OCI-LY3 (cell line): ENCODE results near the gene ACOXL.

ENCODE experiments used
- H2AFZ ChIP-seq: fragments of 200-600, 300-600 bp; shearing (Covaris generic); 2 replicates; pipeline ENCODE4 v1.6.0; 2014; ENCODE audit warnings: antibody characterized with exemption, low read depth, low read length
- H3K27ac ChIP-seq: fragments of 200-600, 300-600 bp; sonication (generic); 2 replicates; pipeline ENCODE4 v1.5.1; 2014; ENCODE audit warnings: mild to moderate bottlenecking, low read length, moderate library complexity, mixed read lengths
- H3K27me3 ChIP-seq: fragments of 200-600, 300-600 bp; sonication (generic); 2 replicates; pipeline ENCODE4 v1.6.1; 2014; ENCODE audit warnings: low read depth, low read length, mixed read lengths
- H3K36me3 ChIP-seq: fragments of 200-600, 300-600 bp; sonication (generic); replicated peaks from 2 replicates; pipeline ENCODE3; 2014; ENCODE audit warnings: low read depth, low read length, mixed read lengths
- H3K4me1 ChIP-seq: fragments of 300-600, 200-600 bp; sonication (generic); 2 replicates; pipeline ENCODE4 v1.6.1; 2014; ENCODE audit warnings: low read length, mixed read lengths
- H3K4me2 ChIP-seq: fragments of 200-600, 300-600 bp; sonication (generic); 2 replicates; pipeline ENCODE4 v1.6.1; 2014; ENCODE audit warnings: low read length, mixed read lengths
- H3K4me3 ChIP-seq: fragments of 300-600, 200-600 bp; sonication (generic); 2 replicates; pipeline ENCODE4 v1.5.1; 2014; ENCODE audit warnings: antibody characterized with exemption, mild to moderate bottlenecking, low read length, moderate library complexity
- H3K79me2 ChIP-seq: fragments of 300-600, 200-600 bp; shearing (Covaris generic); 2 replicates; pipeline ENCODE4 v1.6.1; 2014; ENCODE audit warnings: mild to moderate bottlenecking, low read length, mixed read lengths
- H3K9ac ChIP-seq: fragments of 300-600, 200-600 bp; shearing (Covaris generic); 2 replicates; pipeline ENCODE4 v1.6.0; 2014; ENCODE audit warnings: mild to moderate bottlenecking, low read length, moderate library complexity
- H3K9me3 ChIP-seq: fragments of 200-600, 300-600 bp; shearing (Covaris generic); 2 replicates; pipeline ENCODE4 v1.6.1; 2014; ENCODE audit warnings: low read length, mixed read lengths; ENCODE audit not compliant: insufficient read depth
- H4K20me1 ChIP-seq: fragments of 200-600, 300-600 bp; sonication (generic); 2 replicates; pipeline ENCODE4 v1.6.1; 2016; ENCODE audit warnings: low read length, mixed read lengths; ENCODE audit not compliant: insufficient read depth
- EZH2phosphoT487 ChIP-seq: fragments of 200-600 bp; shearing (Covaris generic); IDR thresholded peaks from 2 replicates; pipeline ENCODE4 v1.6.1; 2018; ENCODE audit warnings: antibody characterized with exemption, mixed run types, low read depth
- TF ChIP-seq, protein P1 (sequence below): fragments of 200-600, 300-600 bp; sonication (generic); IDR thresholded peaks from 2 replicates; pipeline ENCODE4 v1.5.1; 2014; ENCODE audit warnings: antibody characterized with exemption, low read length, low read depth

Gene ACOXL

DNA sequence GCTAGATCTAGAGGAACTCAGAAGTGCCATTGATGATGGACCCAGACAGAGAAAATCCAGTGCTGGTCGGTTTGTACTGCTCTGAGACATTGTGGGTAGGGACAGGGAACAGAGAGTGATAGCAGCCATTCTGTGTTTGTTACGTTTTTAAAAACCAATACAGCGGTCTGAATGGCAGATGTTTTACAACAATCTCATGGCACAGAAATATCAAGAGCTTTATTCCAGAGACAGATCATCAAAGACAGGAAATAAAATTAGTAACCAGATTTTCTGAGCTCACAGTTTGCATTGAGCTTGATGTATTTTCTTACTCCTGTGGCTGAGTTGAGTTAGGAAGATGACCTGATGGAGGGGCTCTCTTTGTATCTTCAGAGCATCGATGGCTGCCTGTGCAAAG is 273.4 kb downstream of the ACOXL start:
- H3K4me1 ChIP-seq: no peaks in the 10 kb centered on the region
- no peak overlapping the region for H3K4me2 ChIP-seq
- no peak for TF ChIP-seq EZH2phosphoT487
- TF ChIP-seq, protein P1, sequence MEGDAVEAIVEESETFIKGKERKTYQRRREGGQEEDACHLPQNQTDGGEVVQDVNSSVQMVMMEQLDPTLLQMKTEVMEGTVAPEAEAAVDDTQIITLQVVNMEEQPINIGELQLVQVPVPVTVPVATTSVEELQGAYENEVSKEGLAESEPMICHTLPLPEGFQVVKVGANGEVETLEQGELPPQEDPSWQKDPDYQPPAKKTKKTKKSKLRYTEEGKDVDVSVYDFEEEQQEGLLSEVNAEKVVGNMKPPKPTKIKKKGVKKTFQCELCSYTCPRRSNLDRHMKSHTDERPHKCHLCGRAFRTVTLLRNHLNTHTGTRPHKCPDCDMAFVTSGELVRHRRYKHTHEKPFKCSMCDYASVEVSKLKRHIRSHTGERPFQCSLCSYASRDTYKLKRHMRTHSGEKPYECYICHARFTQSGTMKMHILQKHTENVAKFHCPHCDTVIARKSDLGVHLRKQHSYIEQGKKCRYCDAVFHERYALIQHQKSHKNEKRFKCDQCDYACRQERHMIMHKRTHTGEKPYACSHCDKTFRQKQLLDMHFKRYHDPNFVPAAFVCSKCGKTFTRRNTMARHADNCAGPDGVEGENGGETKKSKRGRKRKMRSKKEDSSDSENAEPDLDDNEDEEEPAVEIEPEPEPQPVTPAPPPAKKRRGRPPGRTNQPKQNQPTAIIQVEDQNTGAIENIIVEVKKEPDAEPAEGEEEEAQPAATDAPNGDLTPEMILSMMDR: no peak

DNA sequence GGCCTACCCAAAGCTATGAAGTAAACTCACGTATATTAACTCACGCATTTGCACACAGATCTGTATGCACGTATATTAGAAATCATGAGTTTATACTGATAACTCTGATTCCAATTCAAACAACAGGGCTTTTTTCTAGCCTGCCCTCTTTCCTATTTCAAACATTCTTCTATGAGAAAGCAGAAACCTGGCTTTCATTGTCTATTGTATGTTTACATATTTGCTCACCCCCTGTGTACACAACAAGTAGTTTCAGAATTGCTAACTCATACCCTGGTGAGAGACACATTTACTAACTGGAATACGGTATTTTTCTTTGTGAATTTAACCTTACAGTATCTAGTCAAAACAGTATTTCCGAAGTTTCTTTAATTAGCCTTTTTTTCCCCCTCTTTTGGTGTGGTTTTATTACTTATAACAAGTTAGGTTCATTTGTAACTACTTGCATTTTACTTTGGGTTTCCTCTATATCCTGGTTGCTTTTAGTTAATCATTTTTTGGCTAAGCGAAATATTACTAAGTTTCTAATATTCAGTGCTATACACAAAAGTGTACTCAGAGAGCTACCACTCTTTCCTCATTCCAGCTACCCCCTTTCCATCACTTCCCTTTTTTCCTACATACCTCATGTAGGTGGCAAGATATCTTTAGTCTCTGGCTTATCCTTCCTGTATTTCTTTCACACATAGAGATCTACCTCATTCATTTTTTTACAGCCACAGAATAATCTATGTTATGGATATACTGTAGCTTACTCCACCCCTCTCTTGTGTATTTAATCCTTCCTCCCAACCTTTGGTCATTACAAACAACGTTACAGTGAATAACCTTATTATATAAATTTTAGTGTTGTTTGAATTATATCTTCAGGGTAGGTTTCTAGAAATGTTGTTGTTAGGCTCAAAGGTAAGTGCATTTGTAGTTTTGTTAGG is 275.6 kb downstream of the ACOXL start:
- no peak overlapping the region for H3K9ac ChIP-seq
- no peak overlapping the region for H3K4me2 ChIP-seq
- TF ChIP-seq, protein P1: no peak
- no peak for TF ChIP-seq EZH2phosphoT487
- no peaks in the 10 kb centered on the region for H3K9me3 ChIP-seq
- H3K27me3 ChIP-seq: peaks cover 71% of the 10 kb centered on the region
- H3K27ac ChIP-seq: no peak overlapping the region
- H3K79me2 ChIP-seq: no peaks in the 10 kb centered on the region
- H4K20me1 ChIP-seq: no peaks in the 10 kb centered on the region
- no peak overlapping the region for H3K4me3 ChIP-seq
- H3K36me3 ChIP-seq: no peaks in the 10 kb centered on the region
- H2AFZ ChIP-seq: no peak overlapping the region
- H3K4me1 ChIP-seq: no peaks in the 10 kb centered on the region

More for the DNA sequence above, 273.4 kb downstream of the ACOXL start:
- no peaks in the 10 kb centered on the region for H3K36me3 ChIP-seq
- H3K79me2 ChIP-seq: no peaks in the 10 kb centered on the region
- H3K9ac ChIP-seq: no peak overlapping the region
- no peaks in the 10 kb centered on the region for H4K20me1 ChIP-seq
- H2AFZ ChIP-seq: no peak overlapping the region
- H3K4me3 ChIP-seq: no peak overlapping the region
- H3K27me3 ChIP-seq: peaks cover 73% of the 10 kb centered on the region
- no peaks in the 10 kb centered on the region; the same call in 1 of the 2 replicates for H3K9me3 ChIP-seq
- no peak overlapping the region for H3K27ac ChIP-seq

DNA sequence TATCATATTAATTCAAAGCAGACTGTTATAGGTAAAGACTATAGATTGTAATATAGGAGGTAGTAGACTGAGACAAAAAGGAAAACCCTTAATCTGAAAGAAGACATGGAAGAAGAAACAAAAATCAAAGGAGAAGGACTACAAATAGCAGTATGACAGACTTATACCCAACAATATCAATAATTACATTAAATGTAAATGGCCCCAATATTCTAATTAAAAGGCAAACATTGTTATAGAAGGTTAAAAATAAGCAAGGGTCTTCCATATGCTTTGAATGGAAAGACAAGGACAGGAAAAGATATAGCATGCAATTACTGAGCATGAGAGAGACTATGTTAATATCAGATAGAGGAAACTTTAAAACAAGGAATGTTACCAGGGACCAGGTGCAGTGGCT is 278.8 kb downstream of the ACOXL start:
- Histone ChIP-seq H3K27me3 (peaks cover 62% of the 10 kb centered on the region), H3K4me1 (no peaks in the 10 kb centered on the region), H3K79me2 (no peaks in the 10 kb centered on the region), H3K9me3 (no peaks in the 10 kb centered on the region), H2AFZ (no peak overlapping the region), H4K20me1 (no peaks in the 10 kb centered on the region), H3K4me3 (no peak overlapping the region), H3K36me3 (no peaks in the 10 kb centered on the region), H3K9ac (no peak overlapping the region), H3K27ac (no peak overlapping the region), H3K4me2 (no peak overlapping the region)
- TF ChIP-seq, protein P1: no peak
- TF ChIP-seq EZH2phosphoT487: no peak

DNA sequence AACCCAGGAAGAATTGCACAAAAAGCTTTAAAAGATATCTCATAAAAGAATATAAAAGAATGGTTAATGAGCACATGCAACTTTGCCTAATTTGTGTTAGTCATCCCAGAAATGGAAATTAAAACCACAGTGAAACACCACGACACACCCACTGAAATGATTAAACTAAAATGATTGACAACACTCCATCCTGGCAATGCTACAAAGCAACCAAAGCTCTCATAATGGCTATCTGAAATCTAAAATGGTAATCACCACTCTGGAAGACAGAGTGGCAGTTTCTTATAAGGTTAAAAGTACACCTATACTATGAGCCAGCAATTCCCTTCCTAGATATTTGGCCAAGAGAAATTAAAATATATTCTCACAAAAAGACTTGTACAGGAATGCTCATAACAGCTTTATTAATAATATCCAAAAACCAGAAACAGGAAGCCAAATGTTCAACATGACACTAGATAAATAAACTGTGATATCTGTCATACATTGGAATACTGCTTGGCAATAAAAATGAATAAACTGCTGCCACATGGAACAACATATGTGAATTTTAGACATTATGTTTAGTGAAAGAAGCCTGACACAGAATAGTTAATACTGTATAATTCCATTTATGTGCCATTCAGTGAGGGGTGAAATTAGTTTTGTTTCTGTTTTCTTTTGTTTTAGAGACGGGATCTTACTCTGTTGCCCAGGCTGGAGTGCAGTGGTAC is 283.1 kb downstream of the ACOXL start:
- TF ChIP-seq, protein P1: no peak
- TF ChIP-seq EZH2phosphoT487: no peak
- no peaks in the 10 kb centered on the region for H3K4me1 ChIP-seq

More for the DNA sequence above, 283.1 kb downstream of the ACOXL start:
- Histone ChIP-seq H3K27ac (no peak overlapping the region), H3K9me3 (no peaks in the 10 kb centered on the region), H3K4me2 (no peak overlapping the region), H3K27me3 (peaks cover 35% of the 10 kb centered on the region), H2AFZ (no peak overlapping the region), H3K79me2 (no peaks in the 10 kb centered on the region), H3K4me3 (no peak overlapping the region), H3K9ac (no peak overlapping the region), H3K36me3 (no peaks in the 10 kb centered on the region), H4K20me1 (no peaks in the 10 kb centered on the region; the same call in 1 of the 2 replicates)
